CD14-positive monocyte (primary cell): ENCODE data around the gene NLRP3. TPM values are rescaled to one million over a fixed set of nuclear protein-coding genes. Genes with fewer than 3 reads are reported as not detected.

ENCODE experiments used
- DNase-seq, 3 donors: peaks; one replicate each; pipeline ENCODE4 v3.0.0-alpha.2; 2011 to 2022
- H2AFZ ChIP-seq: 2 replicates; pipeline ENCODE4 v1.6.0; 2012; ENCODE audit warnings: mild to moderate bottlenecking, low read depth, low read length, inconsistent platforms; ENCODE audit not compliant: insufficient read depth, poor library complexity, severe bottlenecking
- H3K27ac ChIP-seq, 2 donors: 1 replicate in 1 of 2; 2 replicates in 1 of 2; pipeline ENCODE4 v1.5.1; 2012 to 2013; ENCODE audit warnings: low read length in 2 of 2, control low read depth in 1 of 2, inconsistent platforms in 1 of 2, low read depth in 1 of 2, mild to moderate bottlenecking in 1 of 2
- H3K27me3 ChIP-seq, 2 donors: one replicate each; pipeline versions ENCODE4 v1.6.0 to v1.6.1; 2011 to 2013; ENCODE audit warnings: low read length in 2 of 2; ENCODE audit not compliant: control insufficient read depth in 2 of 2, insufficient read depth in 2 of 2
- H3K36me3 ChIP-seq, 2 donors: replicated peaks in 1 of 2; 1 replicate in 1 of 2; 2 replicates in 1 of 2; pipeline versions ENCODE4 v1.5.1 to v1.6.1; 2012 to 2013; ENCODE audit warnings: low read length in 2 of 2, control low read depth in 1 of 2, inconsistent platforms in 1 of 2, mild to moderate bottlenecking in 1 of 2; ENCODE audit not compliant: insufficient read depth in 2 of 2, control insufficient read depth in 1 of 2
- H3K4me1 ChIP-seq, 2 donors: 1 replicate in 1 of 2; 2 replicates in 1 of 2; pipeline versions ENCODE4 v1.5.1 to v1.6.1; 2012 to 2013; ENCODE audit warnings: low read length in 2 of 2, control low read depth in 1 of 2, inconsistent platforms in 1 of 2, mild to moderate bottlenecking in 1 of 2, moderate library complexity in 1 of 2; ENCODE audit not compliant: insufficient read depth in 2 of 2, control insufficient read depth in 1 of 2
- H3K4me2 ChIP-seq: replicated peaks from 2 replicates; pipeline ENCODE3; 2012; ENCODE audit warnings: low read length, moderate library complexity, mild to moderate bottlenecking; ENCODE audit not compliant: poor library complexity, severe bottlenecking; ENCODE audit errors: extremely low read depth
- H3K4me3 ChIP-seq, 3 experiments: fragments of 200-600 bp in 1 of 3; sonication (generic) in 1 of 3; replicated peaks in 1 of 3; 1 replicate in 2 of 3; 2 replicates in 1 of 3; pipeline ENCODE4 v1.5.1; 2011 to 2013; ENCODE audit warnings: low read length in 3 of 3, mild to moderate bottlenecking in 3 of 3, control low read depth in 2 of 3, low read depth in 2 of 3, inconsistent platforms in 1 of 3, moderate library complexity in 1 of 3
- H3K79me2 ChIP-seq: 2 replicates; pipeline ENCODE4 v1.6.0; 2012; ENCODE audit warnings: mild to moderate bottlenecking, control low read depth, inconsistent platforms, low read length, moderate library complexity; ENCODE audit not compliant: insufficient read depth
- H3K9ac ChIP-seq: 2 replicates; pipeline ENCODE4 v1.6.0; 2017; ENCODE audit warnings: low read length, mild to moderate bottlenecking; ENCODE audit not compliant: insufficient read depth, poor library complexity, severe bottlenecking
- H3K9me3 ChIP-seq, 2 donors: replicated peaks in 1 of 2; 1 replicate in 1 of 2; 2 replicates in 1 of 2; pipeline versions ENCODE4 v1.5.1 to v1.6.1; 2012 to 2013; ENCODE audit warnings: low read length in 2 of 2, control low read depth in 1 of 2; ENCODE audit not compliant: control insufficient read depth in 1 of 2, insufficient read depth in 1 of 2
- H4K20me1 ChIP-seq: 2 replicates; pipeline ENCODE4 v1.6.0; 2012; ENCODE audit warnings: mild to moderate bottlenecking, low read length, control low read depth, moderate library complexity; ENCODE audit not compliant: insufficient read depth
- H3K27ac Mint-ChIP-seq, 7 donors: one replicate each; pipeline ENCODE4 v1.8.0; 2020; ENCODE audit warnings: mild to moderate bottlenecking in 7 of 7, mixed read lengths in 7 of 7, moderate library complexity in 6 of 7, inconsistent platforms in 2 of 7
- H3K27me3 Mint-ChIP-seq, 3 donors: one replicate each; pipeline ENCODE4 v1.8.0; 2021 to 2022; ENCODE audit warnings: low read depth in 3 of 3, mild to moderate bottlenecking in 3 of 3, mixed read lengths in 3 of 3, moderate library complexity in 3 of 3, inconsistent platforms in 1 of 3
- H3K36me3 Mint-ChIP-seq, 2 donors: one replicate each; pipeline ENCODE4 v1.8.0; 2020; ENCODE audit warnings: mixed read lengths in 2 of 2, inconsistent platforms in 1 of 2, mild to moderate bottlenecking in 1 of 2
- H3K4me1 Mint-ChIP-seq: one replicate; pipeline ENCODE4 v1.8.0; 2020; ENCODE audit warnings: mild to moderate bottlenecking, mixed read lengths
- H3K4me3 Mint-ChIP-seq, 2 donors: one replicate each; pipeline ENCODE4 v1.8.0; 2020; ENCODE audit warnings: mild to moderate bottlenecking in 2 of 2, mixed read lengths in 2 of 2, moderate library complexity in 1 of 2
- H3K9me3 Mint-ChIP-seq, 7 donors: one replicate each; pipeline ENCODE4 v1.8.0; 2020 to 2022; ENCODE audit warnings: mixed read lengths in 7 of 7, mild to moderate bottlenecking in 6 of 7, moderate library complexity in 6 of 7, inconsistent platforms in 2 of 7
- WGBS: methylation state at CpG from one replicate; pipeline ENCODE4 v1.1.5; 2013; ENCODE audit warnings: missing lambda C conversion rate; ENCODE audit not compliant: insufficient coverage; 5-methylcytosine and 5-hydroxymethylcytosine counted together
- intact Hi-C, 2 donors: fragments of 100-400 bp; cut with micrococcal nuclease; formaldehyde crosslinking; loops; one replicate each; pipeline versions ENCODE4 v1.15.0 to v1.15.1; 2023
- polyA plus RNA-seq, 3 donors: library from polyadenylated mRNA; depleted of rRNA in 1 of 3; unstranded in 2 of 3; stranded (reverse) in 1 of 3; fragments of 300-500 nt in 2 of 3; fragments of >200 nt in 1 of 3; fragmentation: Illumina TruSeq in 2 of 3; gene quantifications; 1 replicate in 2 of 3; 2 replicates in 1 of 3; pipeline ENCODE4 v1.2.3, GENCODE V29; 2012 to 2021
- TF ChIP-seq, protein P1 (sequence below): fragments of 200-600 bp; IDR thresholded peaks from one replicate; pipeline ENCODE4 v1.8.0; 2022; ENCODE audit warnings: antibody characterized with exemption, mild to moderate bottlenecking

The NLRP3 gene
- polyA plus RNA-seq, 3 donors: 56.2 to 400 (median 61.9) TPM

DNA sequence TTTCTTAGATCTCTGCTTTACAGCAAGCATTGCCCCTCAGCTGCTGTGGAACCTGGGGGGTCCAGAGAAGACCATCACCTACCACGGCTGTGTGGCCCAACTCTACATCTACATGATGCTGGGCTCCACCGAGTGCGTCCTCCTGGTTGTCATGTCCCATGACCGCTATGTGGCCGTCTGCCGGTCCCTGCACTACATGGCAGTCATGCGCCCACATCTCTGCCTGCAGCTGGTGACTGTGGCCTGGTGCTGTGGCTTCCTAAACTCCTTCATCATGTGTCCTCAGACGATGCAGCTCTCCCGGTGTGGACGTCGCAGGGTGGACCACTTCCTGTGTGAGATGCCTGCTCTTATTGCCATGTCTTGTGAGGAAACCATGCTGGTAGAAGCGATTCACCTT, 75.4 kb downstream of the NLRP3 start:
- peaks cover 0 to 6% (median 2%) of the 10 kb centered on the region in 7 donors for H3K9me3 Mint-ChIP-seq
- peaks cover 0 to 5% (median 0%) of the 10 kb centered on the region in 3 donors for H3K27me3 Mint-ChIP-seq

DNA sequence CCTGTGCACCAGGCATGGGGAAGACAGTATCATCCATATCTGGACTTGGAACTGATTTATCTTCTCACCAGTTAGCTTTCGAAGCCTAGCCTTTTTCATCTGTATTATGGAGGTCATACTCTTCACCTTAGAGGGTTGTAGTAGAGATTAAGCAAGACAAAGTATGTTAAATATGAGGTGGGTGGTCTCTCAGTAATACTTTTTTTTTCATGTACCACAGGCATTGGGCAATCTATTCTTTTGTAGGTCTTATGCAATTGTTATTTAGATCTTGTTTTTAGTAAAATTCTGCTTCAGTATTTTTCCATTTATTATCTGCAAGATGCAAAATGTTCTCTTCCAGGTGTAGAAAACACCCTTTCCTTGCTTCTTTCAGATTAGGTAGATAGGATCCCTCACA, 77.1 kb downstream of the NLRP3 start:
- no peaks in the 10 kb centered on the region for H4K20me1 ChIP-seq
- DNase-seq: no peak
- Mint-ChIP-seq H3K9me3 (peaks cover 0 to 6% (median 2%) of the 10 kb centered on the region in 7 donors), H3K36me3 (no peaks in the 10 kb centered on the region), H3K27ac (peak overlapping the region in 3 of 7 donors; percentile 41 to 79 (median 75)), H3K4me1 (peaks cover 34% of the 10 kb centered on the region), H3K27me3 (peaks cover 0 to 4% (median 0%) of the 10 kb centered on the region in 3 donors), H3K4me3 (no peak overlapping the region)
- intact Hi-C loops: no loop called here
- TF ChIP-seq, protein P1, sequence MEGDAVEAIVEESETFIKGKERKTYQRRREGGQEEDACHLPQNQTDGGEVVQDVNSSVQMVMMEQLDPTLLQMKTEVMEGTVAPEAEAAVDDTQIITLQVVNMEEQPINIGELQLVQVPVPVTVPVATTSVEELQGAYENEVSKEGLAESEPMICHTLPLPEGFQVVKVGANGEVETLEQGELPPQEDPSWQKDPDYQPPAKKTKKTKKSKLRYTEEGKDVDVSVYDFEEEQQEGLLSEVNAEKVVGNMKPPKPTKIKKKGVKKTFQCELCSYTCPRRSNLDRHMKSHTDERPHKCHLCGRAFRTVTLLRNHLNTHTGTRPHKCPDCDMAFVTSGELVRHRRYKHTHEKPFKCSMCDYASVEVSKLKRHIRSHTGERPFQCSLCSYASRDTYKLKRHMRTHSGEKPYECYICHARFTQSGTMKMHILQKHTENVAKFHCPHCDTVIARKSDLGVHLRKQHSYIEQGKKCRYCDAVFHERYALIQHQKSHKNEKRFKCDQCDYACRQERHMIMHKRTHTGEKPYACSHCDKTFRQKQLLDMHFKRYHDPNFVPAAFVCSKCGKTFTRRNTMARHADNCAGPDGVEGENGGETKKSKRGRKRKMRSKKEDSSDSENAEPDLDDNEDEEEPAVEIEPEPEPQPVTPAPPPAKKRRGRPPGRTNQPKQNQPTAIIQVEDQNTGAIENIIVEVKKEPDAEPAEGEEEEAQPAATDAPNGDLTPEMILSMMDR: no peak
- H3K36me3 ChIP-seq: no peaks in the 10 kb centered on the region
- H3K4me1 ChIP-seq: peaks cover 27 to 38% of the 10 kb centered on the region in 2 donors
- no peaks in the 10 kb centered on the region for H3K9me3 ChIP-seq
- no peaks in the 10 kb centered on the region for H3K27me3 ChIP-seq
- no CpG with 5 or more reads among the region's 1 CpG for WGBS
- no peak overlapping the region for H3K4me3 ChIP-seq
- no peak overlapping the region for H3K4me2 ChIP-seq
- H3K79me2 ChIP-seq: no peaks in the 10 kb centered on the region
- H2AFZ ChIP-seq: no peak overlapping the region
- H3K27ac ChIP-seq: no peak overlapping the region
- no peak overlapping the region for H3K9ac ChIP-seq

More for the DNA sequence above, 75.4 kb downstream of the NLRP3 start:
- Histone ChIP-seq H3K4me2 (no peak overlapping the region), H3K9ac (no peak overlapping the region), H3K27ac (no peak overlapping the region), H3K9me3 (no peaks in the 10 kb centered on the region), H3K36me3 (no peaks in the 10 kb centered on the region), H4K20me1 (no peaks in the 10 kb centered on the region), H3K79me2 (no peaks in the 10 kb centered on the region), H2AFZ (no peak overlapping the region), H3K4me1 (peaks cover 27 to 38% of the 10 kb centered on the region in 2 donors), H3K27me3 (no peaks in the 10 kb centered on the region), H3K4me3 (no peak overlapping the region)
- TF ChIP-seq, protein P1: no peak
- H3K36me3 Mint-ChIP-seq: no peaks in the 10 kb centered on the region
- intact Hi-C loops: no loop called here
- H3K4me3 Mint-ChIP-seq: no peak overlapping the region
- peaks cover 36% of the 10 kb centered on the region for H3K4me1 Mint-ChIP-seq
- H3K27ac Mint-ChIP-seq: peak overlapping the region in 2 of 7 donors; percentile 6 to 43
- no peak for DNase-seq
- WGBS: 89% methylated on average over 8 of the region's 12 CpGs
